DOHH2 (cell line): ENCODE data around the gene TFAP2A.

Experiments used
- H3F3A ChIP-seq: fragments of 200-600 bp; sonication (generic), shearing (Covaris generic); 2 replicates; pipeline ENCODE4 v1.6.0; 2016; ENCODE audit warnings: antibody characterized with exemption, mild to moderate bottlenecking; ENCODE audit not compliant: control insufficient read depth, insufficient read depth
- H3K27ac ChIP-seq: fragments of 200-600 bp; sonication (generic); 2 replicates; pipeline ENCODE4 v1.5.1; 2014; ENCODE audit warnings: low read depth, mild to moderate bottlenecking, low read length, moderate library complexity
- H3K27me3 ChIP-seq: fragments of 200-600 bp; sonication (generic); 2 replicates; pipeline ENCODE4 v1.6.1; 2014; ENCODE audit warnings: mild to moderate bottlenecking, low read length, mixed read lengths; ENCODE audit not compliant: control insufficient read depth
- H3K36me3 ChIP-seq: fragments of 200-600 bp; sonication (generic); 2 replicates; pipeline ENCODE4 v1.6.1; 2014; ENCODE audit warnings: mild to moderate bottlenecking, low read length, moderate library complexity, mixed read lengths; ENCODE audit not compliant: control insufficient read depth
- H3K4me1 ChIP-seq: fragments of 200-600 bp; sonication (generic); 2 replicates; pipeline ENCODE4 v1.6.1; 2014; ENCODE audit warnings: mild to moderate bottlenecking, low read length, mixed read lengths; ENCODE audit not compliant: control insufficient read depth
- H3K4me2 ChIP-seq: fragments of 200-600 bp; sonication (generic); 2 replicates; pipeline ENCODE4 v1.6.0; 2014; ENCODE audit warnings: mild to moderate bottlenecking, low read length, moderate library complexity
- H3K4me3 ChIP-seq: fragments of 200-600 bp; sonication (generic); 2 replicates; pipeline ENCODE4 v1.5.1; 2014; ENCODE audit warnings: mild to moderate bottlenecking, low read length, mixed read lengths
- H3K79me2 ChIP-seq: fragments of 200-600 bp; sonication (generic); 2 replicates; pipeline ENCODE4 v1.6.1; 2014; ENCODE audit warnings: mild to moderate bottlenecking, low read length, mixed read lengths; ENCODE audit not compliant: control insufficient read depth
- H3K9me2 ChIP-seq: fragments of 200-600 bp; sonication (generic); replicated peaks from 2 replicates; pipeline ENCODE4 v1.6.1; 2014; ENCODE audit warnings: mild to moderate bottlenecking, low read length, mixed read lengths; ENCODE audit not compliant: control insufficient read depth
- H3K9me3 ChIP-seq: fragments of 200-600 bp; sonication (generic); 2 replicates; pipeline ENCODE4 v1.6.1; 2014; ENCODE audit warnings: antibody characterized with exemption, low read length, mixed read lengths; ENCODE audit not compliant: control insufficient read depth, insufficient read depth
- H4K20me1 ChIP-seq: fragments of 200-600 bp; sonication (generic); 2 replicates; pipeline ENCODE4 v1.6.0; 2014; ENCODE audit warnings: low read depth, mild to moderate bottlenecking, antibody characterized with exemption, low read length, moderate library complexity; ENCODE audit not compliant: control insufficient read depth, insufficient read depth
- EZH2phosphoT487 ChIP-seq: fragments of 200-600 bp; sonication (generic); IDR thresholded peaks from 2 replicates; pipeline ENCODE4 v1.6.1; 2017; ENCODE audit warnings: borderline replicate concordance, mild to moderate bottlenecking, antibody characterized with exemption, low read length, moderate library complexity, mixed read lengths
- TF ChIP-seq, protein P1 (sequence below): fragments of 200-600 bp; sonication (generic); IDR thresholded peaks from one replicate; pipeline ENCODE4 v1.5.1; 2014; ENCODE audit warnings: antibody characterized with exemption, mild to moderate bottlenecking, low read depth, low read length; ENCODE audit not compliant: poor library complexity, severe bottlenecking

The TFAP2A gene

GRCh38 chr6:10385524-10386132, 29.2 kb downstream of the TFAP2A start:
- H3K4me2 ChIP-seq: no peak overlapping the region
- no peak for TF ChIP-seq EZH2phosphoT487
- TF ChIP-seq, protein P1, sequence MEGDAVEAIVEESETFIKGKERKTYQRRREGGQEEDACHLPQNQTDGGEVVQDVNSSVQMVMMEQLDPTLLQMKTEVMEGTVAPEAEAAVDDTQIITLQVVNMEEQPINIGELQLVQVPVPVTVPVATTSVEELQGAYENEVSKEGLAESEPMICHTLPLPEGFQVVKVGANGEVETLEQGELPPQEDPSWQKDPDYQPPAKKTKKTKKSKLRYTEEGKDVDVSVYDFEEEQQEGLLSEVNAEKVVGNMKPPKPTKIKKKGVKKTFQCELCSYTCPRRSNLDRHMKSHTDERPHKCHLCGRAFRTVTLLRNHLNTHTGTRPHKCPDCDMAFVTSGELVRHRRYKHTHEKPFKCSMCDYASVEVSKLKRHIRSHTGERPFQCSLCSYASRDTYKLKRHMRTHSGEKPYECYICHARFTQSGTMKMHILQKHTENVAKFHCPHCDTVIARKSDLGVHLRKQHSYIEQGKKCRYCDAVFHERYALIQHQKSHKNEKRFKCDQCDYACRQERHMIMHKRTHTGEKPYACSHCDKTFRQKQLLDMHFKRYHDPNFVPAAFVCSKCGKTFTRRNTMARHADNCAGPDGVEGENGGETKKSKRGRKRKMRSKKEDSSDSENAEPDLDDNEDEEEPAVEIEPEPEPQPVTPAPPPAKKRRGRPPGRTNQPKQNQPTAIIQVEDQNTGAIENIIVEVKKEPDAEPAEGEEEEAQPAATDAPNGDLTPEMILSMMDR: no peak
- no peaks in the 10 kb centered on the region for H3K36me3 ChIP-seq
- H3K4me3 ChIP-seq: no peak overlapping the region
- H3K9me3 ChIP-seq: no peaks in the 10 kb centered on the region
- H3K27me3 ChIP-seq: peaks cover 36% of the 10 kb centered on the region
- no peaks in the 10 kb centered on the region for H3K79me2 ChIP-seq
- H3K4me1 ChIP-seq: no peaks in the 10 kb centered on the region
- H3K9me2 ChIP-seq: no peaks in the 10 kb centered on the region
- no peaks in the 10 kb centered on the region for H4K20me1 ChIP-seq
- no peak overlapping the region for H3K27ac ChIP-seq
- H3F3A ChIP-seq: no peaks in the 10 kb centered on the region

- Histone ChIP-seq H3K79me2 (no peaks in the 10 kb centered on the region), H4K20me1 (no peaks in the 10 kb centered on the region), H3K4me2 (no peak overlapping the region), H3K27ac (no peak overlapping the region), H3K9me3 (no peaks in the 10 kb centered on the region), H3K9me2 (no peaks in the 10 kb centered on the region), H3K36me3 (no peaks in the 10 kb centered on the region), H3K4me1 (no peaks in the 10 kb centered on the region), H3K27me3 (peaks cover 36% of the 10 kb centered on the region), H3F3A (no peaks in the 10 kb centered on the region), H3K4me3 (no peak overlapping the region)
- TF ChIP-seq EZH2phosphoT487: no peak
- TF ChIP-seq, protein P1: no peak
Observed at GRCh38 chr6:10384610-10385523, 30.0 kb downstream of the TFAP2A start.

GRCh38 chr6:10384091-10384609, 30.7 kb downstream of the TFAP2A start:
- H3K79me2 ChIP-seq: no peaks in the 10 kb centered on the region
- H3K4me3 ChIP-seq: no peak overlapping the region
- TF ChIP-seq, protein P1: no peak
- no peak for TF ChIP-seq EZH2phosphoT487
- no peaks in the 10 kb centered on the region for H3K4me1 ChIP-seq
- no peak overlapping the region for H3K4me2 ChIP-seq
- no peak overlapping the region for H3K27ac ChIP-seq
- H4K20me1 ChIP-seq: no peaks in the 10 kb centered on the region
- peaks cover 36% of the 10 kb centered on the region for H3K27me3 ChIP-seq
- H3K9me2 ChIP-seq: no peaks in the 10 kb centered on the region
- no peaks in the 10 kb centered on the region for H3K36me3 ChIP-seq
- no peaks in the 10 kb centered on the region for H3K9me3 ChIP-seq
- H3F3A ChIP-seq: no peaks in the 10 kb centered on the region
